LNCAP (cell line): ENCODE results near the gene SRPRA.

ENCODE experiments used
- CTCF ChIP-seq: fragments of 450-650 bp; IDR thresholded peaks from 2 replicates; pipeline ENCODE4 v1.5.1; 2017; ENCODE audit warnings: mild to moderate bottlenecking

SRPRA gene

GRCh38 chr11:126265811-126266210, 2.9 kb downstream of the SRPRA start:
- no peak for TF ChIP-seq CTCF

GRCh38 chr11:126263489-126263888, 5.2 kb downstream of the SRPRA start:
- no peak for TF ChIP-seq CTCF

- TF ChIP-seq CTCF: no peak
Measured at GRCh38 chr11:126262216-126262615, 6.5 kb downstream of the SRPRA start.

- TF ChIP-seq CTCF: no peak
Measured at GRCh38 chr11:126257764-126258163, 10.9 kb downstream of the SRPRA start.

- TF ChIP-seq CTCF: no peak
Measured at GRCh38 chr11:126257144-126257543, 11.6 kb downstream of the SRPRA start.

GRCh38 chr11:126256216-126256615, 12.5 kb downstream of the SRPRA start:
- no peak for TF ChIP-seq CTCF

GRCh38 chr11:126254819-126255218, 13.9 kb downstream of the SRPRA start:
- no peak for TF ChIP-seq CTCF

- no peak for TF ChIP-seq CTCF
Measured at GRCh38 chr11:126253265-126253664, 15.4 kb downstream of the SRPRA start.
